RWPE1 (cell line): Measurements from ENCODE around the gene KLHL25.

ENCODE experiments used
- CTCF ChIA-PET: fragments of 350-600 bp; sonication (Branson Sonifier 250); formaldehyde crosslinking; extraction: SDS; loops from one replicate; lab custom pipeline; 2021; lab: Yijun Ruan, JAX
- POLR2A ChIA-PET: fragments of 400-600 bp; formaldehyde crosslinking; extraction: SDS; loops from one replicate; lab custom pipeline; 2020; ENCODE audit warnings: antibody characterized with exemption; ENCODE audit not compliant: low non-redundant PET; lab: Yijun Ruan, JAX
- DNase-seq: peaks from one replicate; pipeline ENCODE4 v3.0.0; 2012; ENCODE audit warnings: low spot score
- H3K27ac ChIP-seq: fragments of 450-650 bp; 2 replicates; pipeline ENCODE4 v1.5.1; 2017
- TF ChIP-seq, protein P1 (sequence below): fragments of 450-650 bp; conservative IDR thresholded peaks from 2 replicates; pipeline ENCODE4 v1.5.1; 2017; ENCODE audit warnings: low read depth, mild to moderate bottlenecking

Gene KLHL25

DNA sequence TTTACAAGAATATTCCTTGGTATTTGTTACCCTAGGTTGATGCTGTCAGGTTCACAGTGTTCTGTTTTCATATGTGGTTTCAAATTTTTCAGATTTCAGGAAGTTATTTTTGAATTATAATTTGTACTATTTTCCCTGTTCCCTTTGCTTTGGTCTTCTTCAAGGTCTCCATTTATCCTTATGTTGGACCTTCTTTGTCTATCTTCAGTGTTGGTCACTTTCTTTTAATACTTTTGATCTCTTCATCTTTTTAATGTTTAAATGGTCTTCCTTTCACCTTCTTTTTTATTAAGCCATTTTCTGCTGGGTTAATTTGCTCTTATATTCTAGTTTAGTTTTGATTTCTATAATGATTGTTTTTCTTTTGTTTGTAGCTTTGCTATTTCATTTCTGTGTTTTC lies 61.3 kb downstream of the KLHL25 start:
- no peak for DNase-seq
- ChIA-PET POLR2A (no interaction called here), CTCF (no interaction called here)
- no peak overlapping the region for H3K27ac ChIP-seq
- TF ChIP-seq, protein P1, sequence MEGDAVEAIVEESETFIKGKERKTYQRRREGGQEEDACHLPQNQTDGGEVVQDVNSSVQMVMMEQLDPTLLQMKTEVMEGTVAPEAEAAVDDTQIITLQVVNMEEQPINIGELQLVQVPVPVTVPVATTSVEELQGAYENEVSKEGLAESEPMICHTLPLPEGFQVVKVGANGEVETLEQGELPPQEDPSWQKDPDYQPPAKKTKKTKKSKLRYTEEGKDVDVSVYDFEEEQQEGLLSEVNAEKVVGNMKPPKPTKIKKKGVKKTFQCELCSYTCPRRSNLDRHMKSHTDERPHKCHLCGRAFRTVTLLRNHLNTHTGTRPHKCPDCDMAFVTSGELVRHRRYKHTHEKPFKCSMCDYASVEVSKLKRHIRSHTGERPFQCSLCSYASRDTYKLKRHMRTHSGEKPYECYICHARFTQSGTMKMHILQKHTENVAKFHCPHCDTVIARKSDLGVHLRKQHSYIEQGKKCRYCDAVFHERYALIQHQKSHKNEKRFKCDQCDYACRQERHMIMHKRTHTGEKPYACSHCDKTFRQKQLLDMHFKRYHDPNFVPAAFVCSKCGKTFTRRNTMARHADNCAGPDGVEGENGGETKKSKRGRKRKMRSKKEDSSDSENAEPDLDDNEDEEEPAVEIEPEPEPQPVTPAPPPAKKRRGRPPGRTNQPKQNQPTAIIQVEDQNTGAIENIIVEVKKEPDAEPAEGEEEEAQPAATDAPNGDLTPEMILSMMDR: no peak

DNA sequence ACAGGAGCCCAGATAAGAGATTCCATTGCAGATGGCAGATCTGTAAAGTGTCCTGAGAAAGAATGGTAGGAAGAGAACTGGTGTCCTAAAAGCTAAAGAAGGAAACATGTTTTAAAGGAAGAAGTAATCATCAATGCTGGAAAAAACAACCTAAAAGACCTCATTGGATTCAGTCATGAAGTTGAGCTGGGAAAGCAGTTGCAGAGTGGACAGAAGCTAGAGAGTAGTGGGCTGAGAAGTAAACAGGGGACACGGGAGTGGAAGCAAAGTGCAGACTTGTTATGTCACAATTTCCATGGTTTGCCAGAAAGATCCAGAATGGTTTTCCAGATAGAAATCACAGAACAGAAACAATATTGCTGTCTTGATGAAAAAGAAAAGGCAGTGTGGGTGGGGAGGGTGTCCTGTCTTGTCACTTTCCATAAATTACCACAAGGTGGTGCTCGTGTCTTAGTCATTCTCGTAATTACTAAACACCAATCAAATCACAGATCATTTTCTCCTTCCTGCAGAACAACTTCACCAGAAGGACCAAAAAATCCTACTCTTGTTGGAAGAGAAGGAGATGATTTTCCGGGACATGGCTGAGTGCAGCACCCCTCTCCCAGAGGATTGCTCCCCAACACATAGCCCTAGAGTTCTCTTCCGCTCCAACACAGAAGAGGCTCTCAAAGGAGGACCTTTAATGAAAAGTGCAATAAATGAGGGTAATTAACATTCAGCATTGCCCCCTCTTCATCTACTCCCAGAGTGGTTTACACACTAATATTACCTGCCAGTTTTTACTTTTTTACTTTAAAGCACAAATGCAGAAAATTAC lies 64.5 kb downstream of the KLHL25 start:
- TF ChIP-seq, protein P1: peak; percentile 87
- peak; percentile 79 for DNase-seq
- ChIA-PET CTCF (interaction anchor here (0.5 to 1.1 kb wide), 9 partner anchors 12 to 432 kb away, joined by 3 to 4 read pairs (median 3); no protein-coding TSS in a partner anchor), POLR2A (interaction anchor here (0.5 kb wide), 1 partner anchor 128 kb away, joined by 3 read pairs; no protein-coding TSS in a partner anchor)
- no peak overlapping the region for H3K27ac ChIP-seq

DNA sequence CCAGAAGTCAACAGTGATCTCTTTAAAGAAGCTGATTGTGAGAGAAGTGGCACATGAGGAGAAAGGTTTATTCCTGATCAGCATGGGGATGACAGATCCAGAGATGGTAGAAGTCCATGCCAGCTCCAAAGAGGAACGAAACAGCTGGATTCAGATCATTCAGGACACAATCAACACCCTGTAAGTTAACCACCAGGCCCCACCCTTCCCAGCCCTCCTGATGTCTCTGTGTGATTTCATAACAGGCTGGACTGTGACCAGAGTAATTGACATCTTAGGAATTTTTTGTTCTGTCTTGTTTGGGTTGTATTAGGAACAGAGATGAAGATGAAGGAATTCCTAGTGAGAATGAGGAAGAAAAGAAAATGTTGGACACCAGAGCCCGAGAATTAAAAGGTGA lies 67.7 kb downstream of the KLHL25 start:
- ChIA-PET POLR2A (no interaction called here), CTCF (interaction anchor here (0.6 kb wide), 1 partner anchor 33 kb away, joined by 3 read pairs; no protein-coding TSS in a partner anchor)
- H3K27ac ChIP-seq: no peak overlapping the region
- TF ChIP-seq, protein P1: no peak
- no peak for DNase-seq

DNA sequence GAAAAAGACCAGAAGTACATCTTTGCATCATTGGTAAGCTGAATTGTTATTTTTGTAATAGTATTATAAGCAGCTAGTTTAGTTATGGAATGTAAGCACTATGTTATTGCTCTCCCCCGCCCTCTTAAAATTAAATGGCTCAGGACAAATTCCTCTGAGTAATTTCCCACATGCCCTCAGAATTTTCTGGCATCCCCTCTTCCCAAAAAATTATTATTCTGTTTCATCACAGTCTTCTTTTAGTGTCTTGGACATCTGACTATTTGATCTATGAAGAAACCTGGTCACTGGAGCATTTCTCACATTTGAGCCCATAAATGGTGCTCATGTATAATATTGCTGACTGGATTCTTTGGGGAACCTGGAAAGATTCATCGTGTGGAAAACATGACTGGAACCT lies 68.3 kb downstream of the KLHL25 start:
- CTCF ChIA-PET: interaction anchor here (0.5 kb wide), 1 partner anchor 37 kb away, joined by 3 read pairs; no protein-coding TSS in a partner anchor
- POLR2A ChIA-PET: no interaction called here
- TF ChIP-seq, protein P1: no peak
- DNase-seq: no peak
- H3K27ac ChIP-seq: no peak overlapping the region

DNA sequence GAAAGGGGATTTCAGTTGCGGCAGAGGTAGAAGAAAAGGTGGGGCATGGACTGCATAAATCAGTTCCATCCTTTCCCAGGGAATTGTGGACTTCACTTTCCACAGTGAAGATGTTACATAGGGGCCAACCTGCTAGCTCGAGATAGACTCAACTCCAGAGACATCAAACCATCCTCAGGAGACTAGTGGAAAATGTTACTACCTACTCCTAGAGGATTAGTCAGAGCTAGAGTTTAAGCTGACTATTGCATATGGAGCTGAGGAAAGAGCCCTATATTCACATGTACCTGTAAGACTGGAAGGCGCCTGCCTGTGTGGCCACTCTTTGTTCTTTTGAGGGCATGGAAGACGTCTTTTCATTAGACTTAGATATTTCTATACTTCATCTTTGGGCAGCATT lies 69.2 kb downstream of the KLHL25 start:
- CTCF ChIA-PET: no interaction called here
- POLR2A ChIA-PET: no interaction called here
- TF ChIP-seq, protein P1: no peak
- no peak for DNase-seq
- H3K27ac ChIP-seq: no peak overlapping the region

DNA sequence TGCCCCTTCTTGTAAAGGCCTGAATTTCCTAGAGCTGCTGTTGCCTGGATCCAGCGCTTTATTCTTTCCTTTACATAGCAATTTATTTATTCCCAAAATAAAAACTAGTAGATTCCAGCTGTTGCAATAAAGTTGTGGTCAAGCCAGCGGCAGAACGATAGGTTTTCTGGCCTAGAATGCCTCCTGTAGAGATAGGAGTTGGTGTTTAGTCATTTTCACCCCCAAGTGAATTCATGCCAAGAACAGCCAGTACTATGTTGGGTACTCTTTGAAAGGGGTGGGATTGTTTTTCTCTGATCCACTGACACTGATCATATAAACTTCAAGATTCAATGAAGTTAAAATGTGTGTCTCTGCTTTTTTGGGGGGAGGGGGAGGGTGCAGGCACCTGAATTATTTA lies 69.7 kb downstream of the KLHL25 start:
- TF ChIP-seq, protein P1: no peak
- POLR2A ChIA-PET: no interaction called here
- H3K27ac ChIP-seq: no peak overlapping the region
- CTCF ChIA-PET: interaction anchor here (0.7 kb wide), 1 partner anchor 118 kb away, joined by 3 read pairs; no protein-coding TSS in a partner anchor
- no peak for DNase-seq
